Measurements from ENCODE around the gene CSMD2. TPM values are rescaled to one million over a fixed set of nuclear protein-coding genes. Genes with fewer than 3 reads are reported as not detected.

CSMD2 gene
- total RNA-seq, 1 experiment from 2014 or later = 13.2 TPM

DNA sequence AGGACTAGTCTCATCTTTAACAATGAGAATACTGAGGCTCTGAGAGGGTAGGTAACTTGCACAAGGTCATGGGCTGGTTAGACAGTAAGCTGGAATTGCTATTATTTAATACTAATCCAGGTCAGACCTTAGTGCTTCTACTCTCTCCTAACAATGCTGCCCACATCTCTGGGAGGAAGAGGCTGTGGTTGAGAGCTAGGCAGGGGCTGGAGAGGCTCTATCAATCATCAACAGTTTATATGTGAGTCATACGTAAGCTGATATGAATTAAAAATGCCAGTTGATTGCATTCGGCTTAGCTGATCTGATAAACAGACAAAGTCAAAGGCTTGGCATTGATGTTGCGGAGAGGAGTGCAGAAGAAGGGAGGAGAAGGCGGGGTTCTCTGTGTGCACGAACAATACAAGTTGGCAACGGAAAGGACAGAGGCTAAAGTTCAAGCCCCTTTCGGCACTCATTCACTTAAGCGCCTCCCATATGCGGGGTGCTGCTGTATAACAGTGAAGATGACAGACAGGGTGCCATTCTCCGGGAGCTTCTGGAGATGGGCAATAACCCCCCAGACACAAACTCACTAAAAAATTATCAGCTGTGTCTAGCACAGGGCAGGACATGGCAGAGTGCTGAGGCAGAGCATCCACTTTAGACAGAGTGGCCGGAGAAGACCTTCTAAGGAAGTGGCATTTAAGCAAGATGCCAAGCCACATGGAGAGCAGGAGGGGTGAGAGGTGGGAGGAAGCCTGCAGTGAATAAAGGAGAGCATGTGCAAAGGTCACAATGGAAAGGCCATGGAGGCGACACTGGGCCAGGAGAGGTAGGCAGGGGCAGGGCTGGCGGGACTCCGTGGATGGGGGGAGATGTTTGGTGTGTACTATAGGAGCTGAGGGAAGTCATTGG is 497.4 kb downstream of the CSMD2 start (continued):
- no peak for TF ChIP-seq ZNF532 (CRISPR knock-in tag; IDR thresholded peaks at IDR 0.05; ENCODE audit: borderline replicate concordance)

- peaks cover 14% of the 10 kb centered on the region for H3K9me3 Mint-ChIP-seq
- H3K4me3 Mint-ChIP-seq = no peak overlapping the region
- H3K36me3 Mint-ChIP-seq = peaks cover 45% of the 10 kb centered on the region
- CTCF ChIA-PET = no interaction called here
- POLR2A ChIA-PET = no interaction called here
- DNase-seq (ENCODE audit: low spot score) = no peak
- TF ChIP-seq CDX4 (CRISPR knock-in tag; IDR thresholded peaks at IDR 0.05; ENCODE audit: borderline replicate concordance) (no peak), OVOL2 (CRISPR knock-in tag; IDR thresholded peaks at IDR 0.05; ENCODE audit: borderline replicate concordance) (no peak), TCF7 (CRISPR knock-in tag; IDR thresholded peaks at IDR 0.05; ENCODE audit: low read depth) (no peak)
- H3K27me3 Mint-ChIP-seq (ENCODE audit: low read depth) = no peaks in the 10 kb centered on the region
- no peak overlapping the region for H3K27ac Mint-ChIP-seq
- ATAC-seq = no peak
- H3K4me1 Mint-ChIP-seq = no peaks in the 10 kb centered on the region
Observed at GRCh38 chr1:33666616-33667015, 498.4 kb downstream of the CSMD2 start.

DNA sequence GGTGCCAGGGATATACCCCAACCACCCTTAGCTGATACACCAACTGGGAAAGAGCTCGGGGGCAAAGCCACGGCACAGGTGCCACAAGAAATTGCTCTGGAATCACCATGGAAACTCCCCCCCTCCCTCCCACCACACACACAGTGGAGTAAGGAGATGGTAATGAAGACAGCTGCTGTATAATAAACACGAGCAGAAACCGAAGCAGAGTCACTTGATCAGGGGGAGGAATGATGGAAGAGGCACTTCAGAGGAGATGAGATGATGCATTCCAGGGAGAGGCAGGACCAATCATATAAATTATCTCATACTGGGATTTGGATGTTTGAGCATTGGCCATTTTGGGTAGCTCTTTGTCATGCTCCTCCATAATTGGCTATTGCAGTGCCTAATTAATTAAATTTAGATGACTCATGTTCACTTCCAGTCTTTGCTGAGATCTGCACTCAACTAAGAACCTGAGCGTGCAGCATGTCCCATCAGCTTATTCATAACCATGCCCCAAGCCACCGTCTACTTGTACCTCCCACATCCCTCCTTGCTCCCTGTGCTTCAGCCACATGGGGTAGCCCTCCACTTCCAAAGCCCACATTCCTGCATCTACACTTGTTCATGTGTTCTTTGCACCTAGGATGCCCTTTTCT is 503.1 kb downstream of the CSMD2 start:
- ATAC-seq (no peak), DNase-seq (ENCODE audit: low spot score) (no peak)
- ChIA-PET POLR2A (no interaction called here), CTCF (interaction anchor here (1.1 kb wide), 1 partner anchor 161 kb away, joined by 3 read pairs; no protein-coding TSS in a partner anchor)
- Mint-ChIP-seq H3K9me3 (no peaks in the 10 kb centered on the region), H3K27ac (no peak overlapping the region), H3K4me3 (no peak overlapping the region), H3K36me3 (peaks cover 26% of the 10 kb centered on the region), H3K27me3 (ENCODE audit: low read depth) (no peaks in the 10 kb centered on the region), H3K4me1 (no peaks in the 10 kb centered on the region)
- no peak for TF ChIP-seq ZNF317 (CRISPR knock-in tag; IDR thresholded peaks at IDR 0.05; ENCODE audit: borderline replicate concordance, low read depth)
- TF ChIP-seq, protein P1, sequence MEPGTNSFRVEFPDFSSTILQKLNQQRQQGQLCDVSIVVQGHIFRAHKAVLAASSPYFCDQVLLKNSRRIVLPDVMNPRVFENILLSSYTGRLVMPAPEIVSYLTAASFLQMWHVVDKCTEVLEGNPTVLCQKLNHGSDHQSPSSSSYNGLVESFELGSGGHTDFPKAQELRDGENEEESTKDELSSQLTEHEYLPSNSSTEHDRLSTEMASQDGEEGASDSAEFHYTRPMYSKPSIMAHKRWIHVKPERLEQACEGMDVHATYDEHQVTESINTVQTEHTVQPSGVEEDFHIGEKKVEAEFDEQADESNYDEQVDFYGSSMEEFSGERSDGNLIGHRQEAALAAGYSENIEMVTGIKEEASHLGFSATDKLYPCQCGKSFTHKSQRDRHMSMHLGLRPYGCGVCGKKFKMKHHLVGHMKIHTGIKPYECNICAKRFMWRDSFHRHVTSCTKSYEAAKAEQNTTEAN (CRISPR knock-in tag; IDR thresholded peaks at IDR 0.05) = no peak
- no peak for TF ChIP-seq ZNF671 (CRISPR knock-in tag; IDR thresholded peaks at IDR 0.05)
- TF ChIP-seq RELA (CRISPR knock-in tag; IDR thresholded peaks at IDR 0.05; ENCODE audit: borderline replicate concordance) = no peak
- TF ChIP-seq CREM (CRISPR knock-in tag; IDR thresholded peaks at IDR 0.05) = no peak
- TF ChIP-seq CREB1 (CRISPR knock-in tag; IDR thresholded peaks at IDR 0.05) = no peak
- TF ChIP-seq E2F4 (CRISPR knock-in tag; IDR thresholded peaks at IDR 0.05; ENCODE audit: borderline replicate concordance, low read depth) = no peak
- no peak for TF ChIP-seq NR3C1 (CRISPR knock-in tag; conservative IDR thresholded peaks at IDR 0.05; ENCODE audit: low read depth)
- TF ChIP-seq STAT6 (CRISPR knock-in tag; conservative IDR thresholded peaks at IDR 0.05; ENCODE audit: low read depth) = no peak
- TF ChIP-seq ZNF396 (CRISPR knock-in tag; IDR thresholded peaks at IDR 0.05; ENCODE audit: borderline replicate concordance) = no peak
- TF ChIP-seq, protein P2, sequence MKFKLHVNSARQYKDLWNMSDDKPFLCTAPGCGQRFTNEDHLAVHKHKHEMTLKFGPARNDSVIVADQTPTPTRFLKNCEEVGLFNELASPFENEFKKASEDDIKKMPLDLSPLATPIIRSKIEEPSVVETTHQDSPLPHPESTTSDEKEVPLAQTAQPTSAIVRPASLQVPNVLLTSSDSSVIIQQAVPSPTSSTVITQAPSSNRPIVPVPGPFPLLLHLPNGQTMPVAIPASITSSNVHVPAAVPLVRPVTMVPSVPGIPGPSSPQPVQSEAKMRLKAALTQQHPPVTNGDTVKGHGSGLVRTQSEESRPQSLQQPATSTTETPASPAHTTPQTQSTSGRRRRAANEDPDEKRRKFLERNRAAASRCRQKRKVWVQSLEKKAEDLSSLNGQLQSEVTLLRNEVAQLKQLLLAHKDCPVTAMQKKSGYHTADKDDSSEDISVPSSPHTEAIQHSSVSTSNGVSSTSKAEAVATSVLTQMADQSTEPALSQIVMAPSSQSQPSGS (CRISPR knock-in tag; IDR thresholded peaks at IDR 0.05; ENCODE audit: borderline replicate concordance, low read depth) = no peak
- no peak for TF ChIP-seq JAZF1 (CRISPR knock-in tag; IDR thresholded peaks at IDR 0.05)

Data from WTC11 (cell line).